ENCODE measurements around the gene ERO1A.

Gene ERO1A

GRCh38 chr14:52694761-52695480 is 437 bp downstream of the ERO1A start:
- DNase-seq (ENCODE audit: low read depth): peak; percentile 12

- DNase-seq (ENCODE audit: low read depth): no peak
These were observed 1.8 kb downstream of the ERO1A start for GRCh38 chr14:52693532-52693931.

- DNase-seq (ENCODE audit: low read depth): no peak
These were observed 2.3 kb downstream of the ERO1A start for GRCh38 chr14:52693036-52693435.

- peak; percentile 17 for DNase-seq (ENCODE audit: low read depth)
These were observed 3.0 kb downstream of the ERO1A start for GRCh38 chr14:52692248-52692962.

- no peak for DNase-seq (ENCODE audit: low read depth)
These were observed 4.2 kb downstream of the ERO1A start for GRCh38 chr14:52690983-52691760.

GRCh38 chr14:52686176-52686575 is 9.2 kb downstream of the ERO1A start:
- no peak for DNase-seq (ENCODE audit: low read depth)

GRCh38 chr14:52683985-52684520 is 11.3 kb downstream of the ERO1A start:
- no peak for DNase-seq (ENCODE audit: low read depth)

- DNase-seq (ENCODE audit: low read depth): no peak
These were observed 16.8 kb downstream of the ERO1A start for GRCh38 chr14:52678591-52678990.

- no peak for DNase-seq (ENCODE audit: low read depth)
These were observed 31.5 kb downstream of the ERO1A start for GRCh38 chr14:52663850-52664249.

- DNase-seq (ENCODE audit: low read depth): no peak
These were observed 34.0 kb downstream of the ERO1A start for GRCh38 chr14:52661314-52661713.

GRCh38 chr14:52660832-52661231 is 34.5 kb downstream of the ERO1A start:
- DNase-seq (ENCODE audit: low read depth): no peak

GRCh38 chr14:52660325-52660724 is 35.0 kb downstream of the ERO1A start:
- no peak for DNase-seq (ENCODE audit: low read depth)

- no peak for DNase-seq (ENCODE audit: low read depth)
These were observed 38.5 kb downstream of the ERO1A start for GRCh38 chr14:52656905-52657304.

GRCh38 chr14:52650774-52651173 is 44.6 kb downstream of the ERO1A start:
- no peak for DNase-seq (ENCODE audit: low read depth)

GRCh38 chr14:52649511-52649910 is 45.8 kb downstream of the ERO1A start:
- DNase-seq (ENCODE audit: low read depth): no peak

- no peak for DNase-seq (ENCODE audit: low read depth)
These were observed 53.6 kb downstream of the ERO1A start for GRCh38 chr14:52641745-52642144.

- no peak for DNase-seq (ENCODE audit: low read depth)
These were observed 55.2 kb downstream of the ERO1A start for GRCh38 chr14:52640137-52640536.

GRCh38 chr14:52619687-52620086 is 75.7 kb downstream of the ERO1A start:
- DNase-seq (ENCODE audit: low read depth): no peak

- no peak for DNase-seq (ENCODE audit: low read depth)
These were observed 76.8 kb downstream of the ERO1A start for GRCh38 chr14:52618602-52619001.

GRCh38 chr14:52610187-52610586 is 85.2 kb downstream of the ERO1A start:
- no peak for DNase-seq (ENCODE audit: low read depth)

- DNase-seq (ENCODE audit: low read depth): no peak
These were observed 85.8 kb downstream of the ERO1A start for GRCh38 chr14:52609445-52610044.

- DNase-seq (ENCODE audit: low read depth): no peak
These were observed 88.3 kb downstream of the ERO1A start for GRCh38 chr14:52607061-52607460.
